OCI-LY7 (cell line): ENCODE data around the gene MLLT10. TPM values are rescaled to one million over a fixed set of nuclear protein-coding genes. Genes with fewer than 3 reads are reported as not detected.

ENCODE experiments used
- BruUV-seq: library from RNA; stranded (reverse); fragments of 400-500 nt; replicated peaks from 2 replicates; lab custom pipeline; 2021; lab: Mats Ljungman, UMichigan
- CTCF ChIA-PET: fragments of 300-600 bp; sonication (Branson Sonifier 250); formaldehyde crosslinking; loops from one replicate; lab custom pipeline; 2022; ENCODE audit warnings: antibody characterized with exemption; ENCODE audit not compliant: unreplicated experiment; lab: Charles Lee
- POLR2A ChIA-PET: fragments of 300-600 bp; sonication (Branson Sonifier 250); formaldehyde crosslinking; loops from one replicate; lab custom pipeline; 2022; ENCODE audit warnings: antibody characterized with exemption; lab: Charles Lee
- DNase-seq: peaks from one replicate; pipeline ENCODE4 v3.0.0-alpha.2; 2015; ENCODE audit warnings: low spot score
- H2AFZ ChIP-seq: fragments of 200-600 bp; sonication (generic), shearing (Covaris generic); 2 replicates; pipeline ENCODE4 v1.6.1; 2014; ENCODE audit warnings: mild to moderate bottlenecking, antibody characterized with exemption, low read length, moderate library complexity
- H3K27ac ChIP-seq: fragments of 200-600 bp; sonication (generic); 2 replicates; pipeline ENCODE4 v1.5.1; 2014; ENCODE audit warnings: mixed run types, low read depth, mild to moderate bottlenecking, moderate library complexity, low read length, inconsistent platforms; ENCODE audit not compliant: poor library complexity, severe bottlenecking
- H3K36me3 ChIP-seq: fragments of 200-600 bp; sonication (generic); 2 replicates; pipeline ENCODE4 v1.6.1; 2014; ENCODE audit warnings: mild to moderate bottlenecking, antibody characterized with exemption, low read length, moderate library complexity, mixed read lengths; ENCODE audit not compliant: insufficient read depth
- H3K4me1 ChIP-seq: fragments of 200-600 bp; sonication (generic); 2 replicates; pipeline ENCODE4 v1.5.1; 2014; ENCODE audit warnings: mild to moderate bottlenecking, low read length; ENCODE audit not compliant: insufficient read depth, poor library complexity, severe bottlenecking
- H3K4me2 ChIP-seq: fragments of 200-600 bp; sonication (generic); 2 replicates; pipeline ENCODE4 v1.6.1; 2014; ENCODE audit warnings: mild to moderate bottlenecking, low read length
- H3K4me3 ChIP-seq: fragments of 200-600 bp; sonication (generic); 2 replicates; pipeline ENCODE4 v1.5.1; 2014; ENCODE audit warnings: mild to moderate bottlenecking, low read depth, low read length; ENCODE audit not compliant: poor library complexity, severe bottlenecking
- H3K79me2 ChIP-seq: fragments of 200-600 bp; sonication (generic); 2 replicates; pipeline ENCODE4 v1.6.1; 2016; ENCODE audit warnings: low read depth, mild to moderate bottlenecking, low read length, moderate library complexity, mixed read lengths; ENCODE audit not compliant: insufficient read depth
- H3K9me2 ChIP-seq: fragments of 200-600 bp; sonication (generic); 2 replicates; pipeline ENCODE4 v1.6.1; 2016; ENCODE audit warnings: mild to moderate bottlenecking, low read length, mixed read lengths; ENCODE audit not compliant: insufficient read depth
- H3K9me3 ChIP-seq: fragments of 200-600 bp; sonication (generic); 2 replicates; pipeline ENCODE4 v1.6.1; 2014; ENCODE audit warnings: mild to moderate bottlenecking, mixed run types, low read length, mixed read lengths
- H4K20me1 ChIP-seq: fragments of 200-600 bp; sonication (generic); 2 replicates; pipeline ENCODE4 v1.6.1; 2014; ENCODE audit warnings: mild to moderate bottlenecking, antibody characterized with exemption, low read length, moderate library complexity, mixed read lengths; ENCODE audit not compliant: insufficient read depth
- EZH2phosphoT487 ChIP-seq: fragments of 200-600 bp; sonication (generic); IDR thresholded peaks from 2 replicates; pipeline ENCODE4 v1.6.1; 2018; ENCODE audit warnings: low read depth, borderline replicate concordance, mild to moderate bottlenecking, mixed run types, antibody characterized with exemption, low read length, moderate library complexity, mixed read lengths
- intact Hi-C: fragments of 100-400 bp; cut with micrococcal nuclease; formaldehyde crosslinking; loops from one replicate; pipeline ENCODE4 v1.10.0; 2022; ENCODE audit not compliant: unreplicated experiment
- microRNA-seq: library from miRNA; unstranded; fragments of <30 nt; microRNA quantifications from one replicate; pipeline ENCODE4 v1.2.0, GENCODE V29; 2022; ENCODE audit warnings: borderline replicate concordance
- small RNA-seq: library from RNA; depleted of rRNA; stranded (forward); fragments of <200 nt; gene quantifications from one replicate; pipeline ENCODE3, GENCODE V24; 2014
- total RNA-seq, 2 experiments: library from RNA; depleted of rRNA in 1 of 2; stranded (reverse); fragments of >200 nt in 1 of 2; shearing (Covaris generic) in 1 of 2; gene quantifications; 2 replicates each; pipeline ENCODE4 v1.2.3, GENCODE V29; 2014 to 2022
- TF ChIP-seq, protein P1 (sequence below): fragments of 200-600 bp; sonication (generic); conservative IDR thresholded peaks from 2 replicates; pipeline ENCODE4 v1.5.1; 2014; ENCODE audit warnings: mild to moderate bottlenecking, antibody characterized with exemption, low read length, moderate library complexity, mixed read lengths

Gene MLLT10
- total RNA-seq, 2 experiments from 2014 or later, result 68.4 to 74.0 TPM

DNA sequence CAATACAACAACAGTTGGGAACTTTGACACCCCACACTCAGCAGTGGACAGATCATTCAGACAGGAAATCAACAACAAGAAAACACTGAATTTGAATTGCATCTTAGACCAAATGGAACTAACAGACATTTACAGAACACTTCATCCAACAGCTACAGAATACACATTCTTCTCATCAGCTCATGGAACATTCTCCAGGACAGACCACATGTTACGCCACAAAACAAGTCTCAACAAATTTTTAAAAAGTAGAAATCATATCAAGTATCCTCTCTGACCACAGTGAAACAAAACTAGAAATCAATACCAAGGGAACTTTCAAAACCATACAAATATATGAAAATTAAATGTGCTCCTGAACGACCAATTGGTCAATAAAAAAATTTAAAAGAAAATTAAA is 257.2 kb downstream of the MLLT10 start:
- H3K27ac ChIP-seq, result no peak overlapping the region
- POLR2A ChIA-PET, result interaction anchor here (1.0 to 1.4 kb wide), 3 partner anchors 13 to 26 kb away, joined by 3 read pairs; no protein-coding TSS in a partner anchor
- no peaks in the 10 kb centered on the region for H3K9me2 ChIP-seq
- no peak for DNase-seq
- intact Hi-C loops, result no loop called here
- H2AFZ ChIP-seq, result no peak overlapping the region
- H3K36me3 ChIP-seq, result no peaks in the 10 kb centered on the region
- H3K9me3 ChIP-seq, result no peaks in the 10 kb centered on the region
- no peak overlapping the region for H3K4me2 ChIP-seq
- CTCF ChIA-PET, result no interaction called here
- TF ChIP-seq, protein P1, sequence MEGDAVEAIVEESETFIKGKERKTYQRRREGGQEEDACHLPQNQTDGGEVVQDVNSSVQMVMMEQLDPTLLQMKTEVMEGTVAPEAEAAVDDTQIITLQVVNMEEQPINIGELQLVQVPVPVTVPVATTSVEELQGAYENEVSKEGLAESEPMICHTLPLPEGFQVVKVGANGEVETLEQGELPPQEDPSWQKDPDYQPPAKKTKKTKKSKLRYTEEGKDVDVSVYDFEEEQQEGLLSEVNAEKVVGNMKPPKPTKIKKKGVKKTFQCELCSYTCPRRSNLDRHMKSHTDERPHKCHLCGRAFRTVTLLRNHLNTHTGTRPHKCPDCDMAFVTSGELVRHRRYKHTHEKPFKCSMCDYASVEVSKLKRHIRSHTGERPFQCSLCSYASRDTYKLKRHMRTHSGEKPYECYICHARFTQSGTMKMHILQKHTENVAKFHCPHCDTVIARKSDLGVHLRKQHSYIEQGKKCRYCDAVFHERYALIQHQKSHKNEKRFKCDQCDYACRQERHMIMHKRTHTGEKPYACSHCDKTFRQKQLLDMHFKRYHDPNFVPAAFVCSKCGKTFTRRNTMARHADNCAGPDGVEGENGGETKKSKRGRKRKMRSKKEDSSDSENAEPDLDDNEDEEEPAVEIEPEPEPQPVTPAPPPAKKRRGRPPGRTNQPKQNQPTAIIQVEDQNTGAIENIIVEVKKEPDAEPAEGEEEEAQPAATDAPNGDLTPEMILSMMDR, result no peak
- TF ChIP-seq EZH2phosphoT487, result no peak
- no TSS peak for BruUV-seq
- H4K20me1 ChIP-seq, result no peaks in the 10 kb centered on the region
- no peak overlapping the region for H3K4me3 ChIP-seq
- H3K79me2 ChIP-seq, result no peaks in the 10 kb centered on the region
- H3K4me1 ChIP-seq, result no peaks in the 10 kb centered on the region

Small RNAs within 50 kb of the gene (microRNA-seq; reads per million reads assigned to microRNA genes)
- not detected for gene MIR1915

Small RNAs within 50 kb of the gene (small RNA-seq; reads per million reads assigned to genes)
- gene MIR1915 (not detected), gene RN7SKP219 (not detected), gene RNU6-1141P (not detected), gene RNU6-306P (not detected)

Other genes with a start within 250 kb of the MLLT10 start
- gene SKIDA1, start 8.6 kb upstream of the MLLT10 start, total RNA-seq (2014; rRNA removed; shearing (Covaris generic)), result not detected in 2 replicates
- 0.06 TPM in 1 of 2 replicates, not detected in the other for gene SKIDA1, start 8.6 kb upstream of the MLLT10 start, total RNA-seq (2022)